K562 (cell line): ENCODE results near the gene KCNH2. TPM values are rescaled to one million over a fixed set of nuclear protein-coding genes. Genes with fewer than 3 reads are reported as not detected.

ENCODE experiments used
- BRF1 ChIP-seq: IDR thresholded peaks from 3 replicates; pipeline ENCODE4 v1.6.1; 2011; ENCODE audit warnings: borderline replicate concordance, mild to moderate bottlenecking; ENCODE audit not compliant: insufficient read length; ENCODE audit errors: extremely low read depth
- CBX2 ChIP-seq: fragments of 200-600 bp; sonication (generic); IDR thresholded peaks from one replicate; pipeline ENCODE4 v1.6.1; 2012; ENCODE audit warnings: mild to moderate bottlenecking, low read length, inconsistent platforms; ENCODE audit not compliant: insufficient read depth, poor library complexity, severe bottlenecking
- DEAF1 ChIP-seq: fragments of 450-650 bp; formaldehyde crosslinking; IDR thresholded peaks from 2 replicates; pipeline ENCODE4 v1.4.0; 2020; ENCODE audit warnings: mild to moderate bottlenecking, moderate library complexity
- EP400 ChIP-seq: fragments of 450-650 bp; IDR thresholded peaks from 2 replicates; pipeline ENCODE4 v1.6.1; 2017; ENCODE audit warnings: antibody characterized with exemption, mild to moderate bottlenecking, moderate library complexity
- HDAC2 ChIP-seq: fragments of 450-650 bp; IDR thresholded peaks from 2 replicates; pipeline ENCODE4 v1.6.1; 2016; ENCODE audit warnings: mild to moderate bottlenecking
- KLF13 ChIP-seq: fragments of 450-650 bp; IDR thresholded peaks from 2 replicates; pipeline ENCODE4 v1.6.1; 2016; ENCODE audit warnings: missing genetic modification characterization, low read depth, mild to moderate bottlenecking, missing compliant biosample characterization, moderate library complexity, borderline replicate concordance
- MIER1 ChIP-seq: fragments of 450-650 bp; IDR thresholded peaks from 2 replicates; pipeline ENCODE4 v1.6.1; 2016; ENCODE audit warnings: antibody characterized with exemption, mild to moderate bottlenecking, low read depth
- TCF7 ChIP-seq: sonication (generic); IDR thresholded peaks from 2 replicates; pipeline ENCODE4 v1.6.1; 2016; ENCODE audit warnings: antibody characterized with exemption, borderline replicate concordance
- polyA plus RNA-seq, 8 experiments: library from polyadenylated mRNA; depleted of rRNA in 4 of 8; stranded (reverse) in 5 of 8; unstranded in 3 of 8; fragments of >200 nt; fragmentation: Nextera tagmentation in 2 of 8; fragmentation: Illumina TruSeq in 1 of 8; extraction: Ambion mirVana in 2 of 8; extraction: Trizol in 1 of 8; gene quantifications; 2 replicates each; pipeline versions ENCODE4 v1.2.1 to v1.2.3, GENCODE V29; 2011 to 2014; ENCODE audit warnings: inconsistent platforms in 1 of 8, missing spikeins in 1 of 8
- total RNA-seq, 7 experiments: library from RNA; depleted of rRNA in 6 of 7; stranded (reverse); fragments of >200 nt in 6 of 7; fragmentation: Illumina TruSeq in 2 of 7; extraction: Trizol in 2 of 7; gene quantifications; 2 replicates each; pipeline versions ENCODE4 v1.2.1 to v1.2.3, GENCODE V29; 2011 to 2021; ENCODE audit warnings: low replicate concordance in 1 of 7
- TF ChIP-seq, protein P1 (sequence below), 2 experiments: fragments of 450-650 bp; IDR thresholded peaks; 2 replicates each; pipeline ENCODE4 v1.6.1; 2018; ENCODE audit warnings: mild to moderate bottlenecking in 2 of 2, low read depth in 1 of 2; ENCODE audit not compliant: partially characterized antibody in 2 of 2
- TF ChIP-seq, protein P2 (sequence below), 2 experiments: IDR thresholded peaks in 1 of 2; conservative IDR thresholded peaks in 1 of 2; 2 replicates each; pipeline ENCODE4 v1.6.1; 2016; ENCODE audit warnings: low read depth in 2 of 2, mild to moderate bottlenecking in 1 of 2, missing compliant biosample characterization in 1 of 2, missing genetic modification characterization in 1 of 2, moderate library complexity in 1 of 2

The KCNH2 gene
- total and polyA plus RNA-seq, 9 of the 15 experiments (the other 6 are each of a cell fraction or from before 2014, with no cell fraction given) = 18.1 to 368 (median 218) TPM

DNA sequence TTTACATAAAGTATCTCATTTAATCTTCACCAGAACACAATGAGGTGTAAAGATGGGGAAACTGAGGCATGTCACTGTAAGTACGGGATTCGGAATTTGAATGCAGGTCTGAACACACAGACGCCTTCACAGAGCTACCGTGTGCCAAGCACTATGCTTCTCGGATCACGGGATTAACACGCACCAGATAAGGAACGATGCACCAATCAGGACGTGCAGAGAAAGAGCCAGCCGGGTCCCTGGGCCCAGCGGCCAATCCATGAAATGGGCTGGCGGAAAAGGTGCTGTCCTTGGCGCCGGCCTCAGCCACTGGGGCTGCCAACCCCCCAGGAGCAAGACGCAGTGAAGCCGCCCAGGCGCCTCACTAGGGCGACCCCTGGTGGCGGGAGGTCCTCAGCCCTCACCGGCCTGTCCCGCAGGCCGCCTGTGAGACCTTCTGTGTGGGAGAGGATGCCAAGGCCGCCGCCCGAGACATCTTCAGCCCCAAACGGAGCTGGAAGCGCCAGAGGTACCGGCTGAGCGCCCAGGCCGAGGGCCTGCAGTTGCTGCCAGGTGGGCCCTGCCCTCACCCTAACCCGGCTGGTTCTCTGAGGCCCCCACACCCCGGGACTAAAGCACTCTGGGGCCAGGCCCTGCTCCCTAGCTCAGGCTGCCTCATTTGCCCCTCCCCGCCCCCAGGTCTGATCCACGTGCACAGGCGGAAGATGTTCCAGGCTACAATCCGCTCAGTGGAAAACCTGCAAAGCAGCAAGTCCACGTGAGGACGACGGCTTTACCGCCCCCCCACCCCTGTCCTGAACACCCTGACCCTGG lies 30.6 kb upstream of the KCNH2 start (continued):
- TF ChIP-seq CBX2 = no peak
- no peak for TF ChIP-seq BRF1
- peak; percentile 99 for TF ChIP-seq HDAC2
- TF ChIP-seq TCF7 = peak; percentile 18
- 0 out of 2 replicates have a peak, but pooled peaks have one; percentile 54 for TF ChIP-seq MIER1
- no peak for TF ChIP-seq DEAF1 (CRISPR knock-in tag)
- TF ChIP-seq, protein P1, sequence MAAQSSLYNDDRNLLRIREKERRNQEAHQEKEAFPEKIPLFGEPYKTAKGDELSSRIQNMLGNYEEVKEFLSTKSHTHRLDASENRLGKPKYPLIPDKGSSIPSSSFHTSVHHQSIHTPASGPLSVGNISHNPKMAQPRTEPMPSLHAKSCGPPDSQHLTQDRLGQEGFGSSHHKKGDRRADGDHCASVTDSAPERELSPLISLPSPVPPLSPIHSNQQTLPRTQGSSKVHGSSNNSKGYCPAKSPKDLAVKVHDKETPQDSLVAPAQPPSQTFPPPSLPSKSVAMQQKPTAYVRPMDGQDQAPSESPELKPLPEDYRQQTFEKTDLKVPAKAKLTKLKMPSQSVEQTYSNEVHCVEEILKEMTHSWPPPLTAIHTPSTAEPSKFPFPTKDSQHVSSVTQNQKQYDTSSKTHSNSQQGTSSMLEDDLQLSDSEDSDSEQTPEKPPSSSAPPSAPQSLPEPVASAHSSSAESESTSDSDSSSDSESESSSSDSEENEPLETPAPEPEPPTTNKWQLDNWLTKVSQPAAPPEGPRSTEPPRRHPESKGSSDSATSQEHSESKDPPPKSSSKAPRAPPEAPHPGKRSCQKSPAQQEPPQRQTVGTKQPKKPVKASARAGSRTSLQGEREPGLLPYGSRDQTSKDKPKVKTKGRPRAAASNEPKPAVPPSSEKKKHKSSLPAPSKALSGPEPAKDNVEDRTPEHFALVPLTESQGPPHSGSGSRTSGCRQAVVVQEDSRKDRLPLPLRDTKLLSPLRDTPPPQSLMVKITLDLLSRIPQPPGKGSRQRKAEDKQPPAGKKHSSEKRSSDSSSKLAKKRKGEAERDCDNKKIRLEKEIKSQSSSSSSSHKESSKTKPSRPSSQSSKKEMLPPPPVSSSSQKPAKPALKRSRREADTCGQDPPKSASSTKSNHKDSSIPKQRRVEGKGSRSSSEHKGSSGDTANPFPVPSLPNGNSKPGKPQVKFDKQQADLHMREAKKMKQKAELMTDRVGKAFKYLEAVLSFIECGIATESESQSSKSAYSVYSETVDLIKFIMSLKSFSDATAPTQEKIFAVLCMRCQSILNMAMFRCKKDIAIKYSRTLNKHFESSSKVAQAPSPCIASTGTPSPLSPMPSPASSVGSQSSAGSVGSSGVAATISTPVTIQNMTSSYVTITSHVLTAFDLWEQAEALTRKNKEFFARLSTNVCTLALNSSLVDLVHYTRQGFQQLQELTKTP (IDR thresholded peaks at IDR 0.05; ENCODE audit: low read depth in 1 of 2, partially characterized antibody in 2 of 2) = peak; percentile 33 to 90
- TF ChIP-seq, protein P2, sequence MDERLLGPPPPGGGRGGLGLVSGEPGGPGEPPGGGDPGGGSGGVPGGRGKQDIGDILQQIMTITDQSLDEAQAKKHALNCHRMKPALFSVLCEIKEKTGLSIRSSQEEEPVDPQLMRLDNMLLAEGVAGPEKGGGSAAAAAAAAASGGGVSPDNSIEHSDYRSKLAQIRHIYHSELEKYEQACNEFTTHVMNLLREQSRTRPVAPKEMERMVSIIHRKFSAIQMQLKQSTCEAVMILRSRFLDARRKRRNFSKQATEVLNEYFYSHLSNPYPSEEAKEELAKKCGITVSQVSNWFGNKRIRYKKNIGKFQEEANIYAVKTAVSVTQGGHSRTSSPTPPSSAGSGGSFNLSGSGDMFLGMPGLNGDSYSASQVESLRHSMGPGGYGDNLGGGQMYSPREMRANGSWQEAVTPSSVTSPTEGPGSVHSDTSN (CRISPR knock-in tag; IDR thresholded peaks at IDR 0.05; ENCODE audit: low read depth) = no peak
- TF ChIP-seq, protein P2 (tag; conservative IDR thresholded peaks at IDR 0.05; ENCODE audit: low read depth) = no peak
- TF ChIP-seq KLF13 (tag) = peak; percentile 50; the same call in 1 of the 2 replicates
- TF ChIP-seq EP400 = peak; percentile 92
